Thoracic aorta (tissue), 2 donors: ENCODE data around the gene GRSF1. TPM values are rescaled to one million over a fixed set of nuclear protein-coding genes. Genes with fewer than 3 reads are reported as not detected.

Experiments used
- ATAC-seq: fragments of 150-250 bp; one replicate; pipeline ENCODE4 v1.8.0; 2017; ENCODE audit warnings: low read depth; ENCODE audit not compliant: insufficient number of reproducible peaks, low FRiP score
- DNase-seq: peaks from one replicate; pipeline ENCODE4 v3.0.0-alpha.2; 2020; ENCODE audit warnings: low spot score
- H3K27ac ChIP-seq, 2 donors: fragments of 200-600 bp; sonication (generic); 1 replicate in 1 of 2; 2 replicates in 1 of 2; pipeline ENCODE4 v1.5.1; 2016; ENCODE audit warnings: mild to moderate bottlenecking in 2 of 2, moderate library complexity in 2 of 2
- H3K27me3 ChIP-seq: fragments of 200-600 bp; sonication (generic); replicated peaks from 2 replicates; pipeline ENCODE4 v1.6.0; 2016; ENCODE audit warnings: mild to moderate bottlenecking; ENCODE audit not compliant: insufficient read depth
- H3K36me3 ChIP-seq: fragments of 200-600 bp; sonication (generic); one replicate; pipeline ENCODE4 v1.5.1; 2016
- H3K4me1 ChIP-seq, 2 donors: fragments of 200-600 bp; sonication (generic); 1 replicate in 1 of 2; 2 replicates in 1 of 2; pipeline versions ENCODE4 v1.5.1 to v1.6.0; 2016; ENCODE audit warnings: low read depth in 2 of 2, mild to moderate bottlenecking in 1 of 2; ENCODE audit not compliant: control insufficient read depth in 1 of 2
- H3K4me3 ChIP-seq: fragments of 200-600 bp; sonication (generic); 2 replicates; pipeline ENCODE4 v1.5.1; 2016; ENCODE audit warnings: mild to moderate bottlenecking
- H3K9me3 ChIP-seq: fragments of 200-600 bp; sonication (generic); 2 replicates; pipeline ENCODE4 v1.5.1; 2016
- CTCF ChIP-seq: fragments of 200-600 bp; sonication (generic); IDR thresholded peaks from one replicate; pipeline ENCODE4 v1.5.1; 2019; ENCODE audit warnings: antibody characterized with exemption
- total RNA-seq, 2 donors: library from RNA; depleted of rRNA; stranded (reverse); fragments of >200 nt; gene quantifications; one replicate each; pipeline versions ENCODE4 v1.1.0 to v1.2.3, GENCODE V29; 2016

The GRSF1 gene
- total RNA-seq, 2 donors from 2014 or later: 46.2 to 64.5 TPM

- H3K27me3 ChIP-seq: no peaks in the 10 kb centered on the region
- TF ChIP-seq CTCF: no peak
- no peaks in the 10 kb centered on the region for H3K9me3 ChIP-seq
- DNase-seq (no peak), ATAC-seq (no peak)
- no peaks in the 10 kb centered on the region for H3K4me1 ChIP-seq
- H3K4me3 ChIP-seq: no peak overlapping the region
- H3K27ac ChIP-seq: no peak overlapping the region
- H3K36me3 ChIP-seq: no peaks in the 10 kb centered on the region
Measured at GRCh38 chr4:70873216-70873615, 33.5 kb upstream of the GRSF1 start.

GRCh38 chr4:70868778-70869177 lies 29.1 kb upstream of the GRSF1 start:
- ATAC-seq: no peak
- Histone ChIP-seq H3K4me1 (no peaks in the 10 kb centered on the region), H3K27me3 (no peaks in the 10 kb centered on the region), H3K9me3 (no peaks in the 10 kb centered on the region), H3K4me3 (no peak overlapping the region), H3K36me3 (no peaks in the 10 kb centered on the region), H3K27ac (no peak overlapping the region)
- DNase-seq: no peak
- TF ChIP-seq CTCF: no peak

GRCh38 chr4:70863099-70863790 lies 23.6 kb upstream of the GRSF1 start:
- Histone ChIP-seq H3K36me3 (no peaks in the 10 kb centered on the region), H3K27me3 (no peaks in the 10 kb centered on the region), H3K27ac (no peak overlapping the region), H3K4me3 (no peak overlapping the region), H3K9me3 (no peaks in the 10 kb centered on the region), H3K4me1 (no peaks in the 10 kb centered on the region)
- DNase-seq (no peak), ATAC-seq (no peak)
- TF ChIP-seq CTCF: no peak

GRCh38 chr4:70859066-70859465 lies 19.4 kb upstream of the GRSF1 start:
- no peak for TF ChIP-seq CTCF
- no peak overlapping the region for H3K4me3 ChIP-seq
- no peak for ATAC-seq
- H3K27me3 ChIP-seq: no peaks in the 10 kb centered on the region
- no peaks in the 10 kb centered on the region for H3K4me1 ChIP-seq
- DNase-seq: no peak
- no peaks in the 10 kb centered on the region for H3K36me3 ChIP-seq
- no peaks in the 10 kb centered on the region for H3K9me3 ChIP-seq
- no peak overlapping the region for H3K27ac ChIP-seq

GRCh38 chr4:70858454-70858853 lies 18.8 kb upstream of the GRSF1 start:
- TF ChIP-seq CTCF: no peak
- no peak overlapping the region for H3K27ac ChIP-seq

More at GRCh38 chr4:70858454-70858853, 18.8 kb upstream of the GRSF1 start:
- H3K27me3 ChIP-seq: no peaks in the 10 kb centered on the region
- no peaks in the 10 kb centered on the region for H3K36me3 ChIP-seq
- H3K4me3 ChIP-seq: no peak overlapping the region
- ATAC-seq: no peak
- DNase-seq: no peak
- no peaks in the 10 kb centered on the region for H3K9me3 ChIP-seq
- H3K4me1 ChIP-seq: no peaks in the 10 kb centered on the region
